ENCODE data around the gene ZNF837.

ZNF837 gene

DNA sequence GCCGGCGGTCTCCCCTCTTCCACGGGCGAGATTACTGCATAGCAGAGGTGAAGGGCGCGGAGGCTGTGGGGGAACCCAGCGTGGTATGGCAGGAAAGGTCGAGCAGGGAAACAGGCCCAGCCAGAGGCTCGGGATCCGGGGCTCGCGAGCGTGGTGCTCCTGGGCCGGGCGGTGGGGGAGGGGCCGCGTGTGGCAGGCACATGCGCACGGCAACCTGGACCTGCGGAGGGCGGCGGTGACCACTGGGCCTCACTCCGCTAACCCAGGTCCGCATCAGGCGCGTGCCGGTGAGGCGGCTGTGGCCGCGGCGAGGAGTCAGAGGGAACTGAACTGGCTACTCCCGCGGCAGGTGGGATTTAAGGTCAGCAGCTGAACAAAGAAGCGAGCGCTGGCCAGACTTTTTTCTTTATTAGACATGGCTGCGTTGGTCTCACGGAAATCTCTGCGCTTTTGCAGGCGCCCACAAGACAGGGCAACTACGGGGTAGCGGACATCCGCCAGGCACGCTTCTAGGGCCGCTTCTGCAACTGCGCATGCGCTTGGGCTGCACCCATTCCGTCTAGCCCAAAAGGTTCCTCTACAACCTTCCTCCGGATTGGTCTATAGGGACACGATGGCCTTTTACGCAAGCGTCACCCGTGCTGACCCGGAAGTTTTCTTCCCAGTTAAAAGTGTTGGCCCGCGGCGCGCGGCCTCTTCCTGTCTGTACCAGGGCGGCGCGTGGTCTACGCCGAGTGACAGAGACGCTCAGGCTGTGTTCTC, 5.9 kb upstream of the ZNF837 start, which contains the start of gene RPS5 (continued):
- TF ChIP-seq ZXDB (tag by site-specific recombination; IDR thresholded peaks at IDR 0.05): peak; percentile 81
- TF ChIP-seq, protein P1, sequence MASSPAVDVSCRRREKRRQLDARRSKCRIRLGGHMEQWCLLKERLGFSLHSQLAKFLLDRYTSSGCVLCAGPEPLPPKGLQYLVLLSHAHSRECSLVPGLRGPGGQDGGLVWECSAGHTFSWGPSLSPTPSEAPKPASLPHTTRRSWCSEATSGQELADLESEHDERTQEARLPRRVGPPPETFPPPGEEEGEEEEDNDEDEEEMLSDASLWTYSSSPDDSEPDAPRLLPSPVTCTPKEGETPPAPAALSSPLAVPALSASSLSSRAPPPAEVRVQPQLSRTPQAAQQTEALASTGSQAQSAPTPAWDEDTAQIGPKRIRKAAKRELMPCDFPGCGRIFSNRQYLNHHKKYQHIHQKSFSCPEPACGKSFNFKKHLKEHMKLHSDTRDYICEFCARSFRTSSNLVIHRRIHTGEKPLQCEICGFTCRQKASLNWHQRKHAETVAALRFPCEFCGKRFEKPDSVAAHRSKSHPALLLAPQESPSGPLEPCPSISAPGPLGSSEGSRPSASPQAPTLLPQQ (tag by site-specific recombination; IDR thresholded peaks at IDR 0.05): 0 out of 2 replicates have a peak, but pooled peaks have one; percentile 40
- TF ChIP-seq ZNF132 (tag by site-specific recombination; IDR thresholded peaks at IDR 0.05; ENCODE audit: borderline replicate concordance): no peak
- TF ChIP-seq ZFP37 (tag by site-specific recombination; IDR thresholded peaks at IDR 0.05): peak; percentile 85
- TF ChIP-seq KLF10 (tag by site-specific recombination; IDR thresholded peaks at IDR 0.05): 0 out of 2 replicates have a peak, but pooled peaks have one; percentile 15
- TF ChIP-seq ZNF391 (tag by site-specific recombination; IDR thresholded peaks at IDR 0.05; ENCODE audit: borderline replicate concordance, low read depth): peak; percentile 62; the same call in 1 of the 2 replicates
- no peak for TF ChIP-seq ZNF157 (tag by site-specific recombination; IDR thresholded peaks at IDR 0.05)
- TF ChIP-seq FEZF1 (tag by site-specific recombination; IDR thresholded peaks at IDR 0.05): peak; percentile 79
- no peak for TF ChIP-seq PRDM1 (tag by site-specific recombination; IDR thresholded peaks at IDR 0.05)
- peak; percentile 59; the same call in 1 of the 2 replicates for TF ChIP-seq BCL11A (tag by site-specific recombination; IDR thresholded peaks at IDR 0.05; ENCODE audit: low read depth)
- peak; percentile 52; the same call in 1 of the 2 replicates for TF ChIP-seq ZNF843 (tag by site-specific recombination; IDR thresholded peaks at IDR 0.05)
- TF ChIP-seq KLF1 (tag by site-specific recombination; IDR thresholded peaks at IDR 0.05): peak; percentile 2; the same call in 1 of the 2 replicates
- TF ChIP-seq ZBTB21 (tag by site-specific recombination; IDR thresholded peaks at IDR 0.05): peak; percentile 32; the same call in 1 of the 2 replicates
- TF ChIP-seq GLIS1 (tag by site-specific recombination; IDR thresholded peaks at IDR 0.05): peak; percentile 33
- 0 out of 2 replicates have a peak, but pooled peaks have one; percentile 46 for TF ChIP-seq ZNF24 (tag by site-specific recombination; IDR thresholded peaks at IDR 0.05)
- peak; percentile 30 for TF ChIP-seq PBX3 (CRISPR knock-in tag; IDR thresholded peaks at IDR 0.05)
- TF ChIP-seq ZNF658 (tag by site-specific recombination; IDR thresholded peaks at IDR 0.05): no peak
- peak; percentile 48 for TF ChIP-seq ZNF341 (tag by site-specific recombination; IDR thresholded peaks at IDR 0.05; ENCODE audit: low read depth)
- TF ChIP-seq EGR2 (tag by site-specific recombination; IDR thresholded peaks at IDR 0.05; ENCODE audit: low read depth): 0 out of 2 replicates have a peak, but pooled peaks have one; percentile 15
- TF ChIP-seq, protein P2, sequence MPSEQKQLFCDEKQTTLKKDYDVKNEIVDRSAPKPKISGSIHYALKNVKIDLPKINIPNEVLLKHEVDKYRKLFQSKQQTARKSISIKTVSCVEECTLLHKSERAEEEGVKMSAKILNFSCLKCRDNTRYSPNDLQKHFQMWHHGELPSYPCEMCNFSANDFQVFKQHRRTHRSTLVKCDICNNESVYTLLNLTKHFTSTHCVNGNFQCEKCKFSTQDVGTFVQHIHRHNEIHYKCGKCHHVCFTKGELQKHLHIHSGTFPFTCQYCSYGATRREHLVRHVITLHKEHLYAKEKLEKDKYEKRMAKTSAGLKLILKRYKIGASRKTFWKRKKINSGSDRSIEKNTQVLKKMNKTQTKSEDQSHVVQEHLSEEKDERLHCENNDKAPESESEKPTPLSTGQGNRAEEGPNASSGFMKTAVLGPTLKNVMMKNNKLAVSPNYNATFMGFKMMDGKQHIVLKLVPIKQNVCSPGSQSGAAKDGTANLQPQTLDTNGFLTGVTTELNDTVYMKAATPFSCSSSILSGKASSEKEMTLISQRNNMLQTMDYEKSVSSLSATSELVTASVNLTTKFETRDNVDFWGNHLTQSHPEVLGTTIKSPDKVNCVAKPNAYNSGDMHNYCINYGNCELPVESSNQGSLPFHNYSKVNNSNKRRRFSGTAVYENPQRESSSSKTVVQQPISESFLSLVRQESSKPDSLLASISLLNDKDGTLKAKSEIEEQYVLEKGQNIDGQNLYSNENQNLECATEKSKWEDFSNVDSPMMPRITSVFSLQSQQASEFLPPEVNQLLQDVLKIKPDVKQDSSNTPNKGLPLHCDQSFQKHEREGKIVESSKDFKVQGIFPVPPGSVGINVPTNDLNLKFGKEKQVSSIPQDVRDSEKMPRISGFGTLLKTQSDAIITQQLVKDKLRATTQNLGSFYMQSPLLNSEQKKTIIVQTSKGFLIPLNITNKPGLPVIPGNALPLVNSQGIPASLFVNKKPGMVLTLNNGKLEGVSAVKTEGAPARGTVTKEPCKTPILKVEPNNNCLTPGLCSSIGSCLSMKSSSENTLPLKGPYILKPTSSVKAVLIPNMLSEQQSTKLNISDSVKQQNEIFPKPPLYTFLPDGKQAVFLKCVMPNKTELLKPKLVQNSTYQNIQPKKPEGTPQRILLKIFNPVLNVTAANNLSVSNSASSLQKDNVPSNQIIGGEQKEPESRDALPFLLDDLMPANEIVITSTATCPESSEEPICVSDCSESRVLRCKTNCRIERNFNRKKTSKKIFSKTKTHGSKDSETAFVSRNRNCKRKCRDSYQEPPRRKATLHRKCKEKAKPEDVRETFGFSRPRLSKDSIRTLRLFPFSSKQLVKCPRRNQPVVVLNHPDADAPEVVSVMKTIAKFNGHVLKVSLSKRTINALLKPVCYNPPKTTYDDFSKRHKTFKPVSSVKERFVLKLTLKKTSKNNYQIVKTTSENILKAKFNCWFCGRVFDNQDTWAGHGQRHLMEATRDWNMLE (tag by site-specific recombination; conservative IDR thresholded peaks at IDR 0.05; ENCODE audit: low read depth): peak; percentile 95
- 0 out of 2 replicates have a peak, but pooled peaks have one; percentile 28 for TF ChIP-seq ZNF10 (tag by site-specific recombination; IDR thresholded peaks at IDR 0.05)
- TF ChIP-seq, protein P3, sequence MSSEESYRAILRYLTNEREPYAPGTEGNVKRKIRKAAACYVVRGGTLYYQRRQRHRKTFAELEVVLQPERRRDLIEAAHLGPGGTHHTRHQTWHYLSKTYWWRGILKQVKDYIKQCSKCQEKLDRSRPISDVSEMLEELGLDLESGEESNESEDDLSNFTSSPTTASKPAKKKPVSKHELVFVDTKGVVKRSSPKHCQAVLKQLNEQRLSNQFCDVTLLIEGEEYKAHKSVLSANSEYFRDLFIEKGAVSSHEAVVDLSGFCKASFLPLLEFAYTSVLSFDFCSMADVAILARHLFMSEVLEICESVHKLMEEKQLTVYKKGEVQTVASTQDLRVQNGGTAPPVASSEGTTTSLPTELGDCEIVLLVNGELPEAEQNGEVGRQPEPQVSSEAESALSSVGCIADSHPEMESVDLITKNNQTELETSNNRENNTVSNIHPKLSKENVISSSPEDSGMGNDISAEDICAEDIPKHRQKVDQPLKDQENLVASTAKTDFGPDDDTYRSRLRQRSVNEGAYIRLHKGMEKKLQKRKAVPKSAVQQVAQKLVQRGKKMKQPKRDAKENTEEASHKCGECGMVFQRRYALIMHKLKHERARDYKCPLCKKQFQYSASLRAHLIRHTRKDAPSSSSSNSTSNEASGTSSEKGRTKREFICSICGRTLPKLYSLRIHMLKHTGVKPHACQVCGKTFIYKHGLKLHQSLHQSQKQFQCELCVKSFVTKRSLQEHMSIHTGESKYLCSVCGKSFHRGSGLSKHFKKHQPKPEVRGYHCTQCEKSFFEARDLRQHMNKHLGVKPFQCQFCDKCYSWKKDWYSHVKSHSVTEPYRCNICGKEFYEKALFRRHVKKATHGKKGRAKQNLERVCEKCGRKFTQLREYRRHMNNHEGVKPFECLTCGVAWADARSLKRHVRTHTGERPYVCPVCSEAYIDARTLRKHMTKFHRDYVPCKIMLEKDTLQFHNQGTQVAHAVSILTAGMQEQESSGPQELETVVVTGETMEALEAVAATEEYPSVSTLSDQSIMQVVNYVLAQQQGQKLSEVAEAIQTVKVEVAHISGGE (tag by site-specific recombination; conservative IDR thresholded peaks at IDR 0.05; ENCODE audit: low read depth): peak; percentile 88
- TF ChIP-seq, protein P4, sequence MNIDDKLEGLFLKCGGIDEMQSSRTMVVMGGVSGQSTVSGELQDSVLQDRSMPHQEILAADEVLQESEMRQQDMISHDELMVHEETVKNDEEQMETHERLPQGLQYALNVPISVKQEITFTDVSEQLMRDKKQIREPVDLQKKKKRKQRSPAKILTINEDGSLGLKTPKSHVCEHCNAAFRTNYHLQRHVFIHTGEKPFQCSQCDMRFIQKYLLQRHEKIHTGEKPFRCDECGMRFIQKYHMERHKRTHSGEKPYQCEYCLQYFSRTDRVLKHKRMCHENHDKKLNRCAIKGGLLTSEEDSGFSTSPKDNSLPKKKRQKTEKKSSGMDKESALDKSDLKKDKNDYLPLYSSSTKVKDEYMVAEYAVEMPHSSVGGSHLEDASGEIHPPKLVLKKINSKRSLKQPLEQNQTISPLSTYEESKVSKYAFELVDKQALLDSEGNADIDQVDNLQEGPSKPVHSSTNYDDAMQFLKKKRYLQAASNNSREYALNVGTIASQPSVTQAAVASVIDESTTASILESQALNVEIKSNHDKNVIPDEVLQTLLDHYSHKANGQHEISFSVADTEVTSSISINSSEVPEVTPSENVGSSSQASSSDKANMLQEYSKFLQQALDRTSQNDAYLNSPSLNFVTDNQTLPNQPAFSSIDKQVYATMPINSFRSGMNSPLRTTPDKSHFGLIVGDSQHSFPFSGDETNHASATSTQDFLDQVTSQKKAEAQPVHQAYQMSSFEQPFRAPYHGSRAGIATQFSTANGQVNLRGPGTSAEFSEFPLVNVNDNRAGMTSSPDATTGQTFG (tag by site-specific recombination; IDR thresholded peaks at IDR 0.05; ENCODE audit: borderline replicate concordance): no peak
- TF ChIP-seq ZNF785 (tag by site-specific recombination; IDR thresholded peaks at IDR 0.05): peak; percentile 17; the same call in 1 of the 2 replicates
- TF ChIP-seq ZNF2 (tag by site-specific recombination; IDR thresholded peaks at IDR 0.05): peak; percentile 71
- 0 out of 2 replicates have a peak, but pooled peaks have one; percentile 17 for TF ChIP-seq ZBTB48 (tag by site-specific recombination; IDR thresholded peaks at IDR 0.05)

Data from HEK293 (cell line).